Inflammatory macrophage (primary cell): ENCODE measurements around the gene PFDN2.

Source experiments
- DNase-seq, 2 donors: peaks; one replicate each; pipeline ENCODE4 v3.0.0-alpha.2; 2020 to 2022

Gene PFDN2

DNA sequence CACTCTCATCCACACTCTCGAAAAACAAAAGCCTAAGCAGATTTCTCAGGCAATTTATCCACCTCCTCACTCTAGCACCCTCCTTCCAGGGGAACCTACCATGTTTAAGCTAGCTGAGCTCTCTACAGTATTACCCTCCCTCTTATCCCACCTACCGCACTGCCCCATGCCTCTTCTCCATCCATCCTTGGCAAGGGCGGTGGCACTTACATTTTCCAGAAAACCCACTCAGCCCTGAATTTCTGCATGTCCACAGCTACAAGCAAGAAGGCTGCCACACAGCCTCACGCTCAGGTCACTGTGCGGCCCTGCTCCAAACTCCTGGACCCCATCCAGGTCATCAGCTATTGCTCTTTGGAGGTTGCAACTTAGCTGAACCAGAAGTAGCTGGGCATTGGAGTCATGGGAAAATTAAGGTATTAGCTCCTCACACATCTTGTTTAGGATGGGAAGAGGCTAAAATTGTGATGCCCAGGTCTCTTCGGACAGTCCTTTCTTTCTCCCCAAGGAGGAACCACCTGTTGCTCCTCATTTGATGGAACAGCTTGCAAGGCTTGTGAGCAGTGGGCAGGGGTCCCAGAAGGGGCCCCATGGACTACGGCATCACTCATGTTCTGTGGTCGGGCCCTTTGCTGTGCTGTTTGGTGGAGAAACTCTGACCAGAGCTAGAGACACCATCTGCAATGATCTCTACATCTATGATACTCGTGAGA lies 18.6 kb downstream of the PFDN2 start:
- no peak for DNase-seq

DNA sequence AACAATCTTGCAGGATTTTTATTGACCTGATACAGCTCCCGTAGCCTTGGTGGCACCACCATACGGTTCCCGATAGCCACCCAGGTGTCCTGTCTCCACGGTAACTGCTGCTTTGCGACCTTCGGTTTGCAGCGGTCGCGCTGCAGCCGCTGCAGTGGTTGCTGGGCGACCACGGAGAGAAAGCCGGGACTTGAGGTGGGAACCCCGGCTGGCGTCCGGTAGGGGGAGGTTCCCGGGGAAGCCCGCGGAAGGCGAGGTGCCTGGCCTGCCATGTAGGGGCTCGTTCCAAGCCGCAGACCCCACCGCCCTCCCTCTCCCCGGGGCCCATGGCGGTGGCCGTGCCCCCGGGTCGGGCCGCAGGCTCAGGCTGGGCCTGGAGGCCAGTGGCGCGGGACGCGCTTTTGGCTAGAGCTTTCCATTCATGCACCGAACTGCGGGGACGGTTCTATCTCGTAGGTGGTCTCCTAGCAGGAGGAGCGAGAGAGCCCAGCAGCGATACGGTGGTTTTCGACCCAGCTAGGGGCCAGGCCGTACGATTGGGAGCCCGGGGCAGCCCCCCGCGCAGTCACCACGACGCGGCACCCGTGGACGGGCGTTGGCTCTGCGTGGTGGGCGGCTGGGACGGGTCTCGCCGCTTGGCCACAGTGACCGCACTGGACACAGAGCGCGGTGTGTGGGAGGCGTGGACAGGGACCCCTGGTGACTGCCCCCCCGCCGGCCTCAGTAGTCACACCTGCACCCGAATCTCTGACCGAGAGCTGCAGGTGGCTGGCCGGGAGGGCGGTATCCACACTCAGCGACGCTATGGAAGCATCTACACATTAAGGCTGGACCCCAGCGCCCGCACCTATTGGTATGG lies 19.4 kb downstream of the PFDN2 start, which contains the start of gene KLHDC9:
KLHDC9 (plus strand) TSS at position 152 of the 859 bp plus-strand sequence; CDS start at position 327, 175 bp downstream.
- no peak for DNase-seq

DNA sequence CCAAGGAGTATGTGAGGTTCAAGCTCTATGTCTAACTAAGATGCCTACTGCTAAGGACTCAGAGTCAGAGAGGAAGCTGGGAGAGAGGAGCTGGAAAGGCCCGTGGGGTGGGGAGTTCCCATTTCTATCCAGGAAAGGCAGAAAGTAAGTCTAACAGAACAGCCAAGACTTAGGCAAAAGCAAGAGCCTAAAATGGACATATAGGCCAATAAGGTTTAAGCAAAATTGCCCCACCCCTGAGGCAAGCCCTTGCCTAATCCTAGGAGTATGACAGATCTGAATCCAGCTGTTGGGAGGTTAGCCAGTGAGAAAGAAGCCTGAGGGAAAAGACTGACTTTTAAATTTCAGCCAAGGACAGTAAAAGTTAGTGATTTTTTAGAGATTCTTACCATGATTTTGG lies 21.3 kb downstream of the PFDN2 start:
- peak; percentile 77 to 83 for DNase-seq

DNA sequence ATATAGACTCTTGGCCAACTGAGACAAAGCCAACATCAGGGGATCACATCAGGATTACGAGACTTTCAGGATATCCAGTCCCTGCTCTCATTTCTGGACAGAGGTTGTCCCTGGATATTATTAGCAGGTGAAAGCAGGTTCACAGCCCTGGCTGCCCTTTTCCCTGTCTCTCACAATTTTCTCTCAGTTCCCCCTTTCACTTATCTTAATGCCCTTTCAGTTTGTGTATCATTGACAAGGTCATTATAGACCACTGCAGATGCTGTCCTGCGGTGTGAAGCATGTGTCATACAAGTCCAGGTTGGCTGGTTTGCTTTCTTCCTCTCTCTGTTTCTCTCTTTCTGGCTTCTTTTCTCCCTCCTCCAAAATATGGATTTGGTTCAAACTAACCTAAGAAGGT lies 21.8 kb downstream of the PFDN2 start:
- no peak for DNase-seq

DNA sequence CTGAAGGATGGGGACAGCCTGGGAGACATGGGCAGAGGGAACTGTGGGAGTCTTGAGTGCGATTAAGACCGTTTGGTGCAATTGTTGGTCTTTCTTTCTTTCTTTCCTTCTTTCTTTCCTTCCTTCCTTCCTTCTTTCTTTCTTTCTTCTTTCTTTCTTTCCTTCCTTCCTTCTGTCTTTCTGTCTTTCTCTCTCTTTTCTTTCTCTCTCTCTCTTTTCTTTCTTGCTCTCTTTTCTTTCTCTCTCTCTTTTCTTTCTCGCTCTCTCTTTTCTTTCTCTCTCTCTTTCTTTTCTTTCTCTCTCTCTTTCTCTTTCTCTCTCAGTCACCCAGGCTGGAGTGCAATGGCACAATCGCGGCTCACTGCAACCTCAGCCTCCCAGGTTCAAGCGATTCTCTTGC lies 22.6 kb downstream of the PFDN2 start:
- no peak for DNase-seq

DNA sequence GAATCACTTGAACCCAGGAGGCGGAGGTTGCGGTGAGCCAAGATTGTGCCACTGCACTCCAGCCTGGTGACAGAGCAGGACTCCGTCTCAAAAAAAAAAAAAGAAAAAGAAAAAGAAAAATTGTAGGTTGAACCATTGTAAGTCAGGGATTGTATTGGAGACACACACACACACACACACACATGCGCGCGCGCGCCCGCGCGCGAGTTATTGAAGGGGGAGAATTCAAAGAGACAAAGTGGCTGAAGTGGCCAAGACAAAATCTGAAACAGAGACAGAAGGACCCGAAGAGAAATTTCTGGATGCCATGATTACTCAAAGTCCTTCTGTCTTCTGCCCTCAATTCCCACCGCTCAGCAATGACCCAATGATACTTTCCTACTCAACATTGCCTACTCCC lies 23.4 kb downstream of the PFDN2 start:
- DNase-seq = no peak

DNA sequence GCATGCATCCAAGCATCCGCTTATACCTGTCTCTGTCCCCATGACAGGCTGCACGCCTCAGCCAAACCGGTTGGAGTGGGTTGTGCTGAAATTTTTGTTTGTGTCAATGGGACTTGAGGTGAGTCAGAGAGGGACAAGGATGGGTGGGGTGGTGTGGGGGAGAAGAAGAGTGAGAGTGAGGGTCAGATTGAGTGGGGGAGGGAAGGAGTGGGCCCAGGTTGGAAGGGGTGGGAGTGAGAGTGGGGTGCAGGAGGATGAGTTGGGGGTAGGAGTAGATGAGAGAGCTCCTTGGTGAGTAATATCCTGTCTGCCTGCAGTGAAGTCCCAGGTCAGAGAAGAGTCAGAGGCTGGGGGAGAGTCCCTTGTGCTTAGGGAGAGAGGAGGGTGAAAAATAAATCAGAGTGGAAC lies 25.2 kb downstream of the PFDN2 start:
- DNase-seq = peak in 1 of 2 donors; percentile 38

DNA sequence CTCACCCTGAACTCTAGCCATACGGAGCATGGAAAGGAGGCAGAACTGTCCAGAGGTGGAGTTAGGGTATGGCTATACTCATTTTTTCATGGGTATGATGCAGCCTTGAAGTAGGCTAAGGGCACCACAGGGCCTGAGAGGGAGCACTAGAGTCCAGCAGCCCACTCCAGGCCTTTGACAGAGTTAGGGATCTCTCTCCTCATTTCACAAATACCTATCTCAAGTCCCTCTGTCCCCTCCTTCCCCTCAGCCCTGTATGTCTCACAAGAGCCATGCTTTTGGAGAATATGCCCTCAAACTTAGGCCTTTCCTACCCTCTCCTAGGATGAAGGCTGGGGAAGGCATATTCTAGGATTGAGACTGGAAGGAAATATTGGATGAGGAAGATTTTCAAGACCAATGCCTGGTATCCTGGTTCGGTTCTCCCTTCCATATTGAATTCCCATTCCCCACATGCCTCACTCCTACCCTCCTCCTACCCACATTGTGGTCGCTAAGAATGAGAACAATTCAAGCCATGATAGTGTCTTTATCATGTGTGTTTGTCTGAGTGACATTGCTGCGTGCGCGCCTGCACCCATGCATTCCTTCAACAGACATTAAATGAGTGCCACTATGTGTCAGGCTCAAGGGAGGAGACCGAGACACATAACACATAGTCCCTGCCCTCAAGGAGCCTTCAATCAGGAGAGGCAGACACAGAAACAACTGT lies 25.9 kb downstream of the PFDN2 start:
- no peak for DNase-seq

DNA sequence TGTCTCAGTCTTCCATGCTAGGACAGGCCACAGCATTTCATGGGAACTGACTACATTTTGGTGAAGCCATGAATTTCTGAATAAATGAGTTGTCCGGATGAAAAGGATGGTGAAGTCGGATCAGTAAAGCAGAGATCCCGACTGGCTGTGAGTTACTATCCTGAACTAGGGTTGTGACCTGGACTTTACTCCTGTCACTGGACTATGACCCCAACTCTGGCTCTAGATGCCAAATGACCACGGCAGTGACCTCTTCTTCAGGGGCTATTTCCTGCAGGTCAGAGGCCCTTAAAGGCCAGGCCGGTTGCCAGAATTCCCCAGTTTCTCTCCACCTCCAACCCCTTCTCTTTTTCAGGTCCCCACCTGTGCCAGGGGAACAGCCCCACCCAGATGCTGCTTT lies 26.7 kb downstream of the PFDN2 start:
- DNase-seq = no peak

DNA sequence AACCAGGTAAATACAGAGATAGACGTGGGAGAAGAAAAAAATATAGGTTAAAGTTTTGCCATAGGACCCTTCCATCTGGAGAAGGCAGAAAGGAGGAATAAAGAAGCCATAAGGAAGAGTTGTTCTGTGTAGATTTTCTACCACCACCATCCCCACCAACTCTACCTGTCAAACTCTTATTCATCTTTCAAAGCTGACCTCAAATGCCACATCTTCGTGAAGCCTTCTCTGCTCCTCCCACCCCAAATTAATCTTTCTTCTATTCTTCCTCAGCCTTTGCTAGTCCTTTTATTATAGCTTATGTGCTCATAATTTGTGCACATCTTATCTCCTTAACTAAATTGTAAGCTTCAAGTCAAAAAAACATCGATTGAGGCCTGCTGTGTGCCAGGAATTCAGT lies 27.2 kb downstream of the PFDN2 start:
- no peak for DNase-seq

DNA sequence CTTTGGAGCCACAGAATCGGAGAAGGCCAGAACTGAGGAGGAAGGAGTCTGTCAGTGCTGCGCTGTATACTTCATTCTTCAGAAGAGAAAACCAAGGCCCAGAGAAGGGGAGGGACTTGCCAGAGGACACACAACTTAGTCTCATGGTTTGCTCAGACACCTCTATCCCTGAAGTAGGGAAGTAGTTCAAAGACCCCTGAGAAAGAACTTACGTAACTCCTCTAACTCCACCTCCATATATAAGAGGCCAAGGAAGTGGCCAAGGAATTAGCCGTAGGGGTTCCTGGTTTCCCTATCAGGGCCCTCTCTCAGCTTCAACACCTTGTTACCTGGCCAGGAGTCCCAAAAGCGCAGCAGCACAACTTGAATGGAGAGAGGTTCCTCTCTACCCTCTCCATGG lies 27.9 kb downstream of the PFDN2 start:
- no peak for DNase-seq

DNA sequence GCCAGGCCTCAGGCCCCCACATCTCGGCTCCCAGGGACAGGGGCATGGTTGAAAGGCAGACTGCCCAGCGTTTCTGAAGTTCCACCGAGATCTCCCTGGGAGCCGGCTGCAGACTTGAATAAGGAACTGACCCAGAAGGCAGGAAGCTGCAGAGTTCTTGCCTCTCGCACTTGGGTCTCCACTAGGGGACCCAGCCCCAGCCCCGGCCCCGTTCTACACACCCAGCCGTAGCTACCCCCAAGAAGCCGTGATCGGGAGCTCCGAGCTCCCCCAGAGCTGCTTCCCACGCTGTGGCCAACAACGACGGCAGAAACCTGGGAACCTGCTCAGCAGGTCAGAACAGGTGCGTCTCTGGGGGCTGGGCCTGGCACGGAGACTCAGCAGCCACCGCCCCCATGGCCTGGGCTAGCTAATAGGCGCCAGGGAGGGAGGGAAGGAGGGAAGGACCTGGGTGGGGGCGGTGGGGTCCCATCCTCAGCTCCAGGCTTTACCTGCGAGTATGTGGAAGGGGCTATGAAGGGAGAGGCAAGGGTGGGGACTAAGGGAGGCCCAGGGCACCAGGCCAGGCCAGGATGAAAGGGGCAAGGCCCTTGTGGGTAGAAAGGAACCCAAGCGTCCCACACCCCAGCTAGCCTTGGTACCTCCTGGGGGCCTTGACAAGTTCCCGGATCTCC lies 28.4 kb downstream of the PFDN2 start, which contains the start of gene NECTIN4:
NECTIN4 (minus strand) TSS at position 308 of the 674 bp plus-strand sequence; CDS start at position 46, 262 bp downstream.
- peak; percentile 32 to 73 for DNase-seq

DNA sequence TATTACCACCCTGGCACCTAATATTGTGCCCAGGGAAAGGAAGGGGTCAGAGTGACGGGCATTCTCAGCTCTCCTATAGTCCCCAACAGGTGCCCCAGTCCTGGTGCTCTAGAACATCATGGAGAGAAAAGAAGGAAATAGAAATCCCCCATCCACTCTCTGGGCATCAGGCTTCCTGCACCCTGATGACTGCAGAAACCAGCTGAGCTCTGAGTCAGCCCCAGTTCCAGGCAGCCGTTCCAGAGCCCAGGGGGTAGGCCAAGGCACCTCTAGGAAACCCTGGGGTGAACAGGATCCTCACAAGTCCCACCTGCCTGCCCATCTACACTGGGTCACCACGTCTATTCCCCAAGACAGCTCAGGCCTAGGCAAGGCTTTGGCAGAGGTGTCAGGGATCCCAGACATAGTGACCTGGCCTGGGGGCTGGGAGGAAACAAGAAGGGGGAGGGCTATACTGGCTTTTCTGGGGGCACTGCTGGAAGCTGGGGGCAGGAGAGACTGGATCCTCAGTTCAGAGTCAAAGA lies 29.2 kb downstream of the PFDN2 start:
- peak; percentile 59 to 85 for DNase-seq

DNA sequence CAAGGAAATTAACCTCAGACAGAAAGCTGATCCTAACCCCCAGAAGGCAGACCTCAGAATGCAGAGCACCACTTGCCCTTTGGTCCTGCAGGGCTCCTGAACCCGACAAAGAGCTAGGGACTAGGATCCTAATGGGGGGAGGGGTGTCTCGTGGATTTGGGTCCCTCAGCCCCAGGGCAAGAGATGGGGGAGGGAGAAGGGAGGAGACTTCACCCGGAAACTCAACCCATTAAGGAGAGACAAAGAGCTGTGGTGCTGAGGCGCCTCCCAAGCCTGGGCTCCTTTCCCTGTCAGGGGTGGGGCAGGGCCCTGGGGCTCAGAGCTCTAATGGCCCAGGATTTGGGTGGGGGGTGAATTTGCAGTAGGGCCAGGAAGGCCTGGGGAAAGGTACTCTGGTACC lies 31.4 kb downstream of the PFDN2 start:
- DNase-seq = no peak

DNA sequence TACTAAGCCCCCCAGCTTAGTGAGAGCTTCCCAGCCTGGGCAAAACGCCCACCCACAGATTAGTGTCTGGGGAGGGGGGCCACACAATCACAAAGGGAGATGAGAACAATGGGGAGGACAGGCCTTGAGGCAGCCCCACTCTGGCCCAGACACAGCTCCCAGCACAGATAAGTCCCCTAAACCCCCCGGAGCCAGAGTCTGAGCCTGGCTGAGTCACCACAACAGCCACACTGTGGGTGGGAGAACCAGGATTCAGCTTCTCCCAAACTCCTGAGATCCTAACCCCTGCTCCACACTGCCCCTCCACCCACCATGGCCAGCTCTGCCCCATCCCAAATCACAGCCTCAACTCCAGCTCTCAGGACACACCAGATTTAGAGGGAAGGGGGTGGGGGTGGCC lies 32.7 kb downstream of the PFDN2 start:
- no peak for DNase-seq

DNA sequence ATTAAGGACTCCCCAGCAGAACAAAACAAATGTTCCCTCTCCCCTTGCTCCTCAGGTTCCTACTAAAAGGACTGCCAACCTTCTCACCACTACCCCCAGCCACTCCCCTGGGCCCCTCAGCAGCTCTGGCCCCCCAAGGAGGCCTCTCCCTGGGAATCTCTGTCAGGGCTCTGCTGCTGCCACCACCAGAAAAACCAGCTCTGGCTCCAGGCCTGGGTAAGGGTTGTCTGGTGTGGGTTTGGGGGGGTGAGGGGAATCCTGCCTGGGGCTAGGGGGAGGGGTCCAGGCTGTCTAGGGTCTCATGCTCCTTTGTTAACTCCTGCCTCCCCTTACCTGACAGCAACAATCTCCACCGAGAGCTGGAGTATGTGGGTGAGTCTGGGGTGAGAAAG lies 33.2 kb downstream of the PFDN2 start:
- DNase-seq = no peak

DNA sequence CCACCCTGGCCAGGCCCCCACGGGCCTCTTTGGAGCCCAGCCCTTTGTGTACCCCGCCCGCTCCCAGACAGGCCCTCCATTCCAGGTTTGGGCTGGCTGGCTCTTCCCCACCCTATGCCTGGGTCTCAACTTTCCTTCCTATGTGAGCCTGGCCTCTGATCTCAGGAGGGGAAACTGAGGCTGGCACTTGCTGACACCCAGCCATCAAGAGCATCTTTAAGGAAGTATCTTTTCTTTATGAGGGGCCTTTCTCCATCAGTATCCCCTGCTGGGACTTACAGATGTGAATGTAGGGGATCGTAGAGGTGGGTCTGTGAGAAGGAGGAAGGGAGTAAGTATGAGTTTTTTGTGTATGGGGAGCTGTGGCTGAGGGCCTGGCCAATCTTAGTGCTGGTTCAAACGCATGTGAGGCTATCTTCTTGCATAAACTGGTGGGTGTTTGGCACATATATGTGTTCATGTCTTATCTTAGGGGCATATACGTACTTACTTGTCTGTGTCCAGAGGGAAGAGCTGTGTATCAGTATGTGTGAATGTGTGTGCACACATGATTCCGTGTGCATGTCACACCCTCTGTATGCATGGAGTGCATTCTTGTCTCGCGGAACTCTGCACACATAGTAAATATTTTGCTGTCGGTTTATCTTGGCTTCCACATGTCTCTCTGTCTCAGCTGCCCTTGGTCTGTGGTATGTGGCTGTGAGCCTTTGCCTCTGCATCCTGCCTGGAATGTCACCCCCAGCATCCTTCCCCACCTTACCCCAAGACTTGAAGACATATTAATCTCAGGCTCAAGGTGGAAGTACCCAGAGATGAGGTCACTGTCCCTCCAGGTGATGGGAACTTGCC lies 33.9 kb downstream of the PFDN2 start:
- peak; percentile 27 to 61 for DNase-seq

DNA sequence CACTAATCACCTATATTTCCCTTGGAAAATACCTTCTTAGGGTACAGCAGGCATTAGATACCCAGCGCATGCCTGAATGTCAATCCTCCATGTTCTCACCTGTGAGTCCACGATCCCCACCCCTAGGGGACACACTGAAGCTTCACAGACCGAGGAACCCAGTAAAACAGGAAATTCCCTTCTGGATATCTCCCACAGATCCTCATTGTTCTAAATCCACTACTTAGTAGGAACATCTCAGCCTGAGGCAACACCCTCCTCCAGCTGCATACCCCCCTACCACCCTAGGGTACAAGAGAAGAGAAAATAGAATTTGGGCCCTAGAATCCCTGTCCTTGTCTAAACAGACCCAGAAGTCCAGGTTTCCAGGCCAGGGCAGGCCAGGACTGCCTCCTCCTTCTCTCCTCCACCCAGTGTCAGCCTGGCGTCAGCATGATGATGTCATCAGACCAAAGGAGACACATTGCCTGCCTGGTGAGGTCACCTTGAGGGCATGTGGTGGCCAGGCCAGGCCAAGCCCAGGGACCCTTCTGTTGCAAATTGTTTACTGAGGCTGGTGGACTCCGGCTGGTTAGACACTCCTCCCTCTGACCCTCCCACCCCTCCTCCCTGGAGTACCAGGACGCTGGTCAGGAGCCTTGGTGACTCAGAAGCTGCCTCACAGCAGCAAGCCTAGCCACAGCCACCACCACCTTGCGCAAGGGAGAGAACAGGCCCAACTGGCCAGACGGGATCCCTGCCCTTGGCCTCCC lies 34.7 kb downstream of the PFDN2 start:
- peak; percentile 97 to 99 for DNase-seq

DNA sequence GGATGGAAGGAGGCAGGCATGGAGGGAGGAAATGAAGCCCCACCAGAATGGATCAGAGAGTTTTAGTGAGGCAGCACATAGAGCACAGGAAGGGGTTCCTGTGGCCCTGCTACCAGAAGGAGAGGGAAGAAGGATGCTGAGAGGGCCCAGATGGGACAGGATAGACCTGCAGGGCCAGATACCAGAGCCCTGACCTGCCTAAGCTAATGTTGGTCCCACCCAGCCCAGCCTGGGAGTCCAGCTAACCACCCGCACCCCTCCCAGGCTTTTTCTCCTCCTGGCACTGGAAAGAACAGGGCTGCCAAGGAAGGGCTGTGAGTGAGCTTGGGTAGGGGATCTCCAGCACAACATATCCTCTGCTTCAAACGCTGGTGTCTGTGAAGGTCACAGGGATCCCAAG lies 35.4 kb downstream of the PFDN2 start:
- DNase-seq = no peak

DNA sequence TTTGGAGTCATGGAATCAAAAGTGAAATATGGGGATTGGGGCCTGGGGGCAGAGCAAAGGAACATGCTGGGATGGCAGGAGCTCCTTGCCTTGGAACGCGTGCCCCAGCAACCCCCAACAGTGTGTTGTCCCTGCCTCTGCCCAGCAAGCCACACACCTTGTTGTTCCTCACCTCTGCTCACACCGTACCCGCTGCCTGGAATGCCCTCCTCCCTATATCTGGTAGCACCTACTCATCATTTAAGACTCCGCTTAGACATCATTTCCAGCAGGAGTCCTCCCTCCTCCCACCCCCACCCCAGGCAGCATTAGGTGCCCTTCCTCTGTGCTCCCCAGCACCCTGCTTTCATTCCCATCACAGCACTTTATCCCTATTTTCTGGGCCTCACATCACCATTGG lies 36.3 kb downstream of the PFDN2 start:
- no peak for DNase-seq
